ENCODE measurements around the gene CHFR. TPM values are rescaled to one million over a fixed set of nuclear protein-coding genes. Genes with fewer than 3 reads are reported as not detected.

The CHFR gene
- total and polyA plus RNA-seq, 2 of the 4 experiments (the other 2 are of a cell fraction), result 13.4 to 35.3 TPM

DNA sequence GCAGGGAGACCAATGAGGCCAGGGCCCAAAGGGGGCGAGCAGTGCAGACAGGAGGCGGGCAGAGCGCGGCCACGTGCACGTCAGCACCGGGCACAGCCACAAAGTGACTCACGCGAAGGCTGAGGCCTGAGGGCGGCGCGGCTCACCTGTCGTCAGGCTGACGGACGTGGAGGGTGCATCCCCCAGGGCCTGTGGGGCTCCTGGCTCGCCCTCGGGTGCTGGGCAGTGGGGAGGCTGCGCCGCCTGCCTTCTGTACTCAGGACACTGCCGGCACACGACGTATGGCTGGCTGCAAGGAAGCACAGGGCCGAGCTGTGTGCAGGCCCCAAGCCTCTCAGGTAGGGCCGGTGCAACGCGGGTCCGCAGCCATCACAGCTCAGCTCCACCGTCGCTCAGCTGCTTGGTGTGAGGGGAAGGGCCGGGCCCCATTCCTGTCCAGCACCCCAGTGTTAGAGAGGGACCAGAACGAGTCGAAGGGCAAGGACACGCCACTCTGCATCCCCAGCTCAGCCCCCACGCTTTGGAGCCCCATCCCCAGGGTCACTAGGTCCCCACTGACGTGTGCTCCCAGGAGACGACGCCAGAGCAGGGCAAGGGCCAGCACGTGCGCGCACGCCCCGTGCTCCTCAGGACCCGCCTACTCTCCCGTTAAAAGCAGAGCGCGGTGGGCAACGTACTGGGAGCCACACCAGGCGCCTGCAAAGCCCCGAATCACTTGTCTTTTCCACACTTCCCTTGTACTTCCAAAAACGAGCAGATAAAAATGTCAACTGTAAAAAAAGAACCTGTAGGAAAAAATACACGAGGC, 33.9 kb downstream of the CHFR start:
- H2BK5ac ChIP-seq (ENCODE audit: low read depth, low read length, poor library complexity, severe bottlenecking), result no peak overlapping the region
- H3K36me3 ChIP-seq (ENCODE audit: control insufficient read depth, insufficient read depth, low read length), result peaks cover 69% of the 10 kb centered on the region
- no peak overlapping the region for H3K14ac ChIP-seq (replicated peaks; ENCODE audit: low read depth, low read length)
- no peaks in the 10 kb centered on the region for H4K20me1 ChIP-seq (ENCODE audit: insufficient read depth, low read length)
- no peak overlapping the region for H4K91ac ChIP-seq (ENCODE audit: insufficient read depth, low read depth, low read length)
- no peak overlapping the region for H2AFZ ChIP-seq (replicated peaks; ENCODE audit: low read length, poor library complexity)
- H3K4me1 ChIP-seq (ENCODE audit: control insufficient read depth, insufficient read depth, low read length), result no peaks in the 10 kb centered on the region
- H3K4me2 ChIP-seq (ENCODE audit: low read depth, low read length), result no peak overlapping the region
- ChIA-PET POLR2A (ENCODE audit: unreplicated experiment) (no interaction called here), CTCF (no interaction called here)
- no peak overlapping the region for H2BK20ac ChIP-seq (ENCODE audit: low read depth, low read length)
- no peak overlapping the region for H3K4ac ChIP-seq (ENCODE audit: low read depth, low read length)
- no peak overlapping the region for H4K8ac ChIP-seq (ENCODE audit: low read depth in 2 of 2, low read length in 2 of 2)
- H2BK15ac ChIP-seq (ENCODE audit: low read depth, low read length), result no peak overlapping the region
- H4K5ac ChIP-seq (ENCODE audit: low read depth, low read length), result no peak overlapping the region
- BruUV-seq (replicated peaks), result no TSS peak
- H3K18ac ChIP-seq (ENCODE audit: low read depth, low read length), result no peak overlapping the region
- no peak overlapping the region for H2AK9ac ChIP-seq (replicated peaks; ENCODE audit: low read depth, low read length, poor library complexity)
- DNase-seq, result no peak
- no peaks in the 10 kb centered on the region for H3K9me3 ChIP-seq (ENCODE audit: control insufficient read depth, insufficient read depth, low read length)
- H3K9ac ChIP-seq (ENCODE audit: low read depth, low read length), result no peak overlapping the region
- H3K23ac ChIP-seq (ENCODE audit: low read depth, low read length), result no peak overlapping the region
- no peak overlapping the region for H3K56ac ChIP-seq (ENCODE audit: extremely low read depth, insufficient read depth, low read length)
- no peak overlapping the region for H3K4me3 ChIP-seq (ENCODE audit: insufficient read depth, low read depth, low read length)
- no peak overlapping the region for H3K27ac ChIP-seq (ENCODE audit: insufficient read depth, low read length)
- no peak for ATAC-seq (ENCODE audit: low read depth)
- no peaks in the 10 kb centered on the region; the same call in 1 of the 2 replicates for H3K9me1 ChIP-seq (ENCODE audit: insufficient read depth, low read length)
- no peaks in the 10 kb centered on the region; a peak in 2 of 4 replicates for H3K79me1 ChIP-seq (ENCODE audit: low read depth in 1 of 2, low read length in 2 of 2)
- H2BK120ac ChIP-seq (ENCODE audit: low read depth, low read length), result no peak overlapping the region
- intact Hi-C loops (cut with micrococcal nuclease), result no loop called here
- H3K27me3 ChIP-seq (ENCODE audit: control insufficient read depth, insufficient read depth, low read length), result no peaks in the 10 kb centered on the region
- in situ Hi-C loops (cut with MboI; ENCODE audit: low sequenced_read_pairs), result no loop called here
- 94% methylated on average over 29 of the region's 51 CpGs; no CpG with 5 or more reads in 1 of the 2 experiments for WGBS, 2 experiments (ENCODE audit: extremely low coverage in 2 of 2, insufficient read length in 1 of 2)
- H2AK5ac ChIP-seq (ENCODE audit: low read depth, low read length), result no peak overlapping the region
- TF ChIP-seq BHLHE40 (IDR thresholded peaks at IDR 0.05; ENCODE audit: low read depth, low read length) (no peak), FOS (IDR thresholded peaks at IDR 0.05; ENCODE audit: low read depth, low read length) (no peak), CEBPB (IDR thresholded peaks at IDR 0.05; ENCODE audit: low read depth, low read length) (no peak), RAD21 (IDR thresholded peaks at IDR 0.05; ENCODE audit: low read length) (no peak), CHD1 (IDR thresholded peaks at IDR 0.05; ENCODE audit: low read depth, low read length) (no peak), ELK1 (IDR thresholded peaks at IDR 0.05; ENCODE audit: borderline replicate concordance, low read depth, low read length) (no peak), MXI1 (IDR thresholded peaks at IDR 0.05; ENCODE audit: borderline replicate concordance, low read depth, low read length) (no peak), RCOR1 (IDR thresholded peaks at IDR 0.05; ENCODE audit: insufficient replicate concordance, low read length) (no peak), MAZ (IDR thresholded peaks at IDR 0.05; ENCODE audit: borderline replicate concordance, low read depth, low read length) (no peak), MAFK (IDR thresholded peaks at IDR 0.05; ENCODE audit: low read depth, low read length) (no peak), RFX5 (IDR thresholded peaks at IDR 0.05; ENCODE audit: low read depth, low read length) (no peak), SMC3 (IDR thresholded peaks at IDR 0.05; ENCODE audit: low read depth, low read length) (no peak), NFE2L2 (IDR thresholded peaks at IDR 0.05; ENCODE audit: low read depth, low read length) (no peak), POLR2A (IDR thresholded peaks at IDR 0.05; ENCODE audit: low read depth, low read length) (no peak)
- TF ChIP-seq, protein P1, sequence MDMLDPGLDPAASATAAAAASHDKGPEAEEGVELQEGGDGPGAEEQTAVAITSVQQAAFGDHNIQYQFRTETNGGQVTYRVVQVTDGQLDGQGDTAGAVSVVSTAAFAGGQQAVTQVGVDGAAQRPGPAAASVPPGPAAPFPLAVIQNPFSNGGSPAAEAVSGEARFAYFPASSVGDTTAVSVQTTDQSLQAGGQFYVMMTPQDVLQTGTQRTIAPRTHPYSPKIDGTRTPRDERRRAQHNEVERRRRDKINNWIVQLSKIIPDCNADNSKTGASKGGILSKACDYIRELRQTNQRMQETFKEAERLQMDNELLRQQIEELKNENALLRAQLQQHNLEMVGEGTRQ (IDR thresholded peaks at IDR 0.05; ENCODE audit: low read depth, low read length), result no peak
- TF ChIP-seq, protein P2, sequence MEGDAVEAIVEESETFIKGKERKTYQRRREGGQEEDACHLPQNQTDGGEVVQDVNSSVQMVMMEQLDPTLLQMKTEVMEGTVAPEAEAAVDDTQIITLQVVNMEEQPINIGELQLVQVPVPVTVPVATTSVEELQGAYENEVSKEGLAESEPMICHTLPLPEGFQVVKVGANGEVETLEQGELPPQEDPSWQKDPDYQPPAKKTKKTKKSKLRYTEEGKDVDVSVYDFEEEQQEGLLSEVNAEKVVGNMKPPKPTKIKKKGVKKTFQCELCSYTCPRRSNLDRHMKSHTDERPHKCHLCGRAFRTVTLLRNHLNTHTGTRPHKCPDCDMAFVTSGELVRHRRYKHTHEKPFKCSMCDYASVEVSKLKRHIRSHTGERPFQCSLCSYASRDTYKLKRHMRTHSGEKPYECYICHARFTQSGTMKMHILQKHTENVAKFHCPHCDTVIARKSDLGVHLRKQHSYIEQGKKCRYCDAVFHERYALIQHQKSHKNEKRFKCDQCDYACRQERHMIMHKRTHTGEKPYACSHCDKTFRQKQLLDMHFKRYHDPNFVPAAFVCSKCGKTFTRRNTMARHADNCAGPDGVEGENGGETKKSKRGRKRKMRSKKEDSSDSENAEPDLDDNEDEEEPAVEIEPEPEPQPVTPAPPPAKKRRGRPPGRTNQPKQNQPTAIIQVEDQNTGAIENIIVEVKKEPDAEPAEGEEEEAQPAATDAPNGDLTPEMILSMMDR (conservative IDR thresholded peaks at IDR 0.05; ENCODE audit: low read depth, low read length), result no peak
- dilution Hi-C loops (cut with HindIII; ENCODE audit: low sequenced_read_pairs, unreplicated experiment), result no loop called here
